HG02610 (cell line): ENCODE data around the gene HOXA5.

Experiments
- ATAC-seq: cut with Tn5 transposase; IDR thresholded peaks from one replicate; pipeline ENCODE4 v1.9.1; 2021; ENCODE audit warnings: mild to moderate bottlenecking, moderate library complexity; ENCODE audit not compliant: unreplicated experiment

Gene HOXA5

GRCh38 chr7:27143023-27143949 lies at the start of gene HOXA5:
TSS of gene HOXA5 (minus strand) at chr7:27143681. CDS start at chr7:27143607, 74 bp downstream.
- no peak for ATAC-seq

- no peak for ATAC-seq
Measured at GRCh38 chr7:27192546-27193334, 49.3 kb upstream of the HOXA5 start.

GRCh38 chr7:27191833-27192545 lies 48.5 kb upstream of the HOXA5 start:
- ATAC-seq = no peak

GRCh38 chr7:27191161-27191731 lies 47.8 kb upstream of the HOXA5 start:
- ATAC-seq = no peak

- ATAC-seq = no peak
Measured at GRCh38 chr7:27189997-27190748, 46.7 kb upstream of the HOXA5 start.

- no peak for ATAC-seq
Measured at GRCh38 chr7:27189295-27189996, 46.0 kb upstream of the HOXA5 start.

GRCh38 chr7:27188386-27189294 lies 45.2 kb upstream of the HOXA5 start:
- no peak for ATAC-seq

- no peak for ATAC-seq
Measured at GRCh38 chr7:27187475-27188385, 44.2 kb upstream of the HOXA5 start.

GRCh38 chr7:27186668-27187474 lies 43.4 kb upstream of the HOXA5 start:
- ATAC-seq = no peak

GRCh38 chr7:27185854-27186667 lies 42.6 kb upstream of the HOXA5 start:
- ATAC-seq = no peak

- no peak for ATAC-seq
Measured at GRCh38 chr7:27185013-27185853, 41.8 kb upstream of the HOXA5 start, which contains the start of gene HOXA11. TSS of gene HOXA11 (minus strand) at chr7:27185232. CDS start at chr7:27185144, 88 bp downstream.

GRCh38 chr7:27184337-27185012 lies 41.0 kb upstream of the HOXA5 start:
- no peak for ATAC-seq

GRCh38 chr7:27183682-27184336 lies 40.3 kb upstream of the HOXA5 start:
- ATAC-seq = no peak
